H1 (cell line): ENCODE results near the gene SPATS2L. TPM values are rescaled to one million over a fixed set of nuclear protein-coding genes. Genes with fewer than 3 reads are reported as not detected.

Experiments used
- CTCF ChIA-PET: fragments of 300-600 bp; sonication (Branson Sonifier 250); formaldehyde crosslinking; loops from one replicate; lab custom pipeline; 2021; ENCODE audit not compliant: partially characterized antibody; lab: Charles Lee
- POLR2A ChIA-PET: fragments of 300-600 bp; sonication (Branson Sonifier 250); formaldehyde crosslinking; loops from one replicate; lab custom pipeline; 2021; ENCODE audit warnings: inconsistent platforms; ENCODE audit not compliant: partially characterized antibody; lab: Charles Lee
- DNase-seq, 2 experiments: peaks; one replicate each; pipeline versions ENCODE4 v3.0.0 to v3.0.0-alpha.2; 2010 to 2022; ENCODE audit warnings: low spot score in 2 of 2, low read depth in 1 of 2, mixed read lengths in 1 of 2
- FAIRE-seq: peaks from 2 replicates; lab custom pipeline; 2011; peaks lifted over from hg19 to GRCh38; lab: Jason Lieb, UNC
- H2AFZ ChIP-seq: 2 replicates; pipeline ENCODE4 v1.8.1; 2012; ENCODE audit warnings: low read length, inconsistent platforms
- H2AK5ac ChIP-seq: 2 replicates; pipeline ENCODE4 v1.6.1; 2013; ENCODE audit warnings: low read depth, low read length
- H2BK120ac ChIP-seq: replicated peaks from 2 replicates; pipeline ENCODE3; 2013; ENCODE audit warnings: low read depth, low read length, inconsistent platforms
- H2BK12ac ChIP-seq: 2 replicates; pipeline ENCODE4 v1.6.1; 2013; ENCODE audit warnings: low read depth, low read length
- H2BK15ac ChIP-seq: 2 replicates; pipeline ENCODE4 v1.6.1; 2013; ENCODE audit warnings: low read length
- H2BK20ac ChIP-seq: 2 replicates; pipeline ENCODE4 v1.6.1; 2013; ENCODE audit warnings: low read length
- H2BK5ac ChIP-seq: 2 replicates; pipeline ENCODE4 v1.6.1; 2013; ENCODE audit warnings: low read depth, low read length
- H3K14ac ChIP-seq: 2 replicates; pipeline ENCODE4 v1.6.1; 2013; ENCODE audit warnings: inconsistent platforms; ENCODE audit not compliant: insufficient read length
- H3K18ac ChIP-seq: 2 replicates; pipeline ENCODE4 v1.6.1; 2013; ENCODE audit warnings: low read length; ENCODE audit errors: extremely low read depth
- H3K23ac ChIP-seq: 2 replicates; pipeline ENCODE4 v1.6.1; 2013; ENCODE audit warnings: inconsistent platforms; ENCODE audit not compliant: insufficient read length
- H3K23me2 ChIP-seq: 2 replicates; pipeline ENCODE4 v1.6.1; 2013; ENCODE audit warnings: low read depth, low read length
- H3K27ac ChIP-seq: 2 replicates; pipeline ENCODE4 v1.6.1; 2011; ENCODE audit warnings: low read depth, low read length, inconsistent platforms
- H3K27me3 ChIP-seq, 4 experiments: replicated peaks in 1 of 4; 1 replicate in 1 of 4; 2 replicates in 3 of 4; pipeline versions ENCODE4 v1.6.1 to v1.8.1; 2011 to 2013; ENCODE audit warnings: low read length in 3 of 4, mild to moderate bottlenecking in 3 of 4, inconsistent platforms in 2 of 4, mixed read lengths in 2 of 4, moderate library complexity in 1 of 4; ENCODE audit not compliant: control insufficient read depth in 3 of 4, insufficient read depth in 3 of 4; ENCODE audit errors: extremely low read depth in 1 of 4
- H3K36me3 ChIP-seq, 4 experiments: 2 replicates each; pipeline versions ENCODE4 v1.6.1 to v1.8.1; 2011 to 2013; ENCODE audit warnings: mild to moderate bottlenecking in 4 of 4, low read length in 3 of 4, moderate library complexity in 2 of 4, control low read depth in 1 of 4, inconsistent platforms in 1 of 4; ENCODE audit not compliant: insufficient read depth in 4 of 4, control insufficient read depth in 2 of 4
- H3K4ac ChIP-seq: replicated peaks from 2 replicates; pipeline ENCODE3; 2013; ENCODE audit warnings: low read length, low read depth, mixed read lengths, inconsistent platforms; ENCODE audit not compliant: insufficient read length
- H3K4me1 ChIP-seq, 4 experiments: replicated peaks in 1 of 4; 1 replicate in 1 of 4; 2 replicates in 3 of 4; pipeline versions ENCODE4 v1.6.1 to v1.8.1; 2011 to 2013; ENCODE audit warnings: low read length in 3 of 4, inconsistent platforms in 2 of 4, mixed read lengths in 1 of 4; ENCODE audit not compliant: insufficient read depth in 4 of 4, control insufficient read depth in 3 of 4
- H3K4me2 ChIP-seq, 2 experiments: 2 replicates each; pipeline versions ENCODE4 v1.6.1 to v1.8.1; 2011 to 2013; ENCODE audit warnings: low read depth in 2 of 2, low read length in 2 of 2, control low read depth in 1 of 2, inconsistent platforms in 1 of 2, mild to moderate bottlenecking in 1 of 2; ENCODE audit not compliant: insufficient read depth in 1 of 2
- H3K4me3 ChIP-seq, 4 experiments: fragments of 200-600, 300-600 bp in 1 of 4; sonication (generic), shearing (Covaris generic), sonication (Bioruptor Twin) in 1 of 4; 2 replicates each; pipeline versions ENCODE4 v1.5.1 to v1.8.1; 2011 to 2016; ENCODE audit warnings: low read length in 4 of 4, low read depth in 3 of 4, control low read depth in 2 of 4, inconsistent platforms in 2 of 4, mild to moderate bottlenecking in 2 of 4, mixed read lengths in 1 of 4, moderate library complexity in 1 of 4; ENCODE audit not compliant: insufficient read depth in 2 of 4; ENCODE audit errors: extremely low read depth in 1 of 4
- H3K56ac ChIP-seq: replicated peaks from 2 replicates; pipeline ENCODE3; 2013; ENCODE audit warnings: low read depth, mild to moderate bottlenecking, mixed read lengths, low read length, inconsistent platforms; ENCODE audit not compliant: insufficient read length
- H3K79me1 ChIP-seq: 2 replicates; pipeline ENCODE4 v1.6.1; 2013; ENCODE audit warnings: low read depth, low read length, control low read depth
- H3K79me2 ChIP-seq, 2 experiments: 2 replicates each; pipeline versions ENCODE4 v1.6.1 to v1.8.1; 2012 to 2013; ENCODE audit warnings: low read length in 2 of 2, mild to moderate bottlenecking in 2 of 2, inconsistent platforms in 1 of 2; ENCODE audit not compliant: insufficient read depth in 2 of 2, control insufficient read depth in 1 of 2
- H3K9ac ChIP-seq, 4 experiments: replicated peaks in 1 of 4; 1 replicate in 1 of 4; 2 replicates in 3 of 4; pipeline versions ENCODE4 v1.6.1 to v1.8.1; 2011 to 2013; ENCODE audit warnings: low read depth in 3 of 4, low read length in 3 of 4, control low read depth in 2 of 4, mild to moderate bottlenecking in 2 of 4, moderate library complexity in 2 of 4, inconsistent platforms in 1 of 4; ENCODE audit errors: extremely low read depth in 1 of 4
- H3K9me3 ChIP-seq, 2 experiments: 2 replicates each; pipeline versions ENCODE4 v1.6.1 to v1.8.1; 2012 to 2013; ENCODE audit warnings: mild to moderate bottlenecking in 2 of 2, moderate library complexity in 2 of 2, control low read depth in 1 of 2, inconsistent platforms in 1 of 2, low read depth in 1 of 2, low read length in 1 of 2, mixed read lengths in 1 of 2; ENCODE audit not compliant: insufficient read depth in 2 of 2
- H4K20me1 ChIP-seq, 2 experiments: replicated peaks in 1 of 2; 2 replicates each; pipeline versions ENCODE3 to v1.8.1; 2011 to 2013; ENCODE audit warnings: inconsistent platforms in 2 of 2, low read length in 2 of 2, mild to moderate bottlenecking in 1 of 2; ENCODE audit not compliant: insufficient read depth in 2 of 2, control insufficient read depth in 1 of 2
- H4K5ac ChIP-seq: 2 replicates; pipeline ENCODE4 v1.6.1; 2013; ENCODE audit warnings: low read length, low read depth, mixed read lengths, inconsistent platforms; ENCODE audit not compliant: insufficient read length
- H4K8ac ChIP-seq: 2 replicates; pipeline ENCODE4 v1.8.0; 2013; ENCODE audit warnings: mild to moderate bottlenecking, moderate library complexity, low read length, inconsistent platforms; ENCODE audit not compliant: insufficient read depth; ENCODE audit errors: extremely low read depth
- H4K91ac ChIP-seq: replicated peaks from 2 replicates; pipeline ENCODE3; 2013; ENCODE audit warnings: low read length, mixed read lengths, inconsistent platforms; ENCODE audit not compliant: insufficient read length
- ATF3 ChIP-seq: IDR thresholded peaks from 2 replicates; pipeline ENCODE4 v1.6.1; 2011; ENCODE audit warnings: low read depth, mild to moderate bottlenecking, low read length; ENCODE audit not compliant: insufficient read depth
- BACH1 ChIP-seq: IDR thresholded peaks from 2 replicates; pipeline ENCODE4 v1.6.1; 2012; ENCODE audit warnings: low read length, improper control_type of control experiment
- CBX8 ChIP-seq: fragments of 300-800, 300-1000 bp; sonication (generic); IDR thresholded peaks from 2 replicates; pipeline ENCODE4 v1.7.1; 2016; ENCODE audit warnings: low read depth, low read length, borderline replicate concordance
- CEBPB ChIP-seq: IDR thresholded peaks from 2 replicates; pipeline ENCODE4 v1.6.1; 2012; ENCODE audit warnings: low read depth, low read length
- CTBP2 ChIP-seq: IDR thresholded peaks from 2 replicates; pipeline ENCODE4 v1.7.0; 2011; ENCODE audit warnings: borderline replicate concordance, mild to moderate bottlenecking, moderate library complexity, mixed read lengths, low read length; ENCODE audit not compliant: insufficient read depth, insufficient read length
- GABPA ChIP-seq: IDR thresholded peaks from 2 replicates; pipeline ENCODE4 v1.6.1; 2011; ENCODE audit warnings: mild to moderate bottlenecking, low read length, moderate library complexity, borderline replicate concordance; ENCODE audit not compliant: insufficient read depth
- JUN ChIP-seq: IDR thresholded peaks from 2 replicates; pipeline ENCODE4 v1.6.1; 2011; ENCODE audit warnings: low read depth, mild to moderate bottlenecking, improper control_type of control experiment, low read length
- JUND ChIP-seq: IDR thresholded peaks from 2 replicates; pipeline ENCODE4 v1.6.1; 2011; ENCODE audit warnings: mild to moderate bottlenecking, improper control_type of control experiment, low read length
- NANOG ChIP-seq: IDR thresholded peaks from 2 replicates; pipeline ENCODE4 v1.6.1; 2011; ENCODE audit warnings: low read length, low read depth, mild to moderate bottlenecking, inconsistent platforms; ENCODE audit not compliant: insufficient read depth, poor library complexity, severe bottlenecking
- RFX5 ChIP-seq: IDR thresholded peaks from 2 replicates; pipeline ENCODE4 v1.6.1; 2011; ENCODE audit warnings: low read depth, low read length, improper control_type of control experiment, borderline replicate concordance
- SP1 ChIP-seq: IDR thresholded peaks from 2 replicates; pipeline ENCODE4 v1.6.1; 2011; ENCODE audit warnings: low read depth, low read length
- SP4 ChIP-seq: IDR thresholded peaks from 2 replicates; pipeline ENCODE4 v1.6.1; 2012; ENCODE audit warnings: low read length, inconsistent platforms
- TAF1 ChIP-seq: IDR thresholded peaks from 2 replicates; pipeline ENCODE4 v1.6.1; 2011; ENCODE audit warnings: mild to moderate bottlenecking, low read depth, low read length
- TBP ChIP-seq: IDR thresholded peaks from 2 replicates; pipeline ENCODE4 v1.6.1; 2011; ENCODE audit warnings: low read depth, low read length, improper control_type of control experiment
- YY1 ChIP-seq: IDR thresholded peaks from 2 replicates; pipeline ENCODE4 v1.6.1; 2011; ENCODE audit warnings: low read depth, mild to moderate bottlenecking, low read length
- WGBS, 2 experiments: shearing (Covaris generic) in 1 of 2; methylation state at CpG; one replicate each; pipeline versions ENCODE4 v1.1.6 to v1.1.7; 2013 to 2015; ENCODE audit warnings: low lambda C conversion rate in 2 of 2, mixed read lengths in 2 of 2, inconsistent platforms in 1 of 2, low coverage in 1 of 2, missing lambda C conversion rate in 1 of 2; ENCODE audit not compliant: insufficient replicate concordance in 2 of 2, insufficient coverage in 1 of 2, insufficient read length in 1 of 2; ENCODE audit errors: extremely low coverage in 1 of 2, missing lambda C conversion rate in 1 of 2; 5-methylcytosine and 5-hydroxymethylcytosine counted together
- polyA plus RNA-seq, 7 experiments: library from polyadenylated mRNA; depleted of rRNA in 3 of 7; stranded (reverse) in 5 of 7; unstranded in 2 of 7; fragments of >200 nt in 5 of 7; fragments of 200-250 nt in 2 of 7; gene quantifications; 1 replicate in 5 of 7; 2 replicates in 1 of 7; 4 replicates in 1 of 7; pipeline versions ENCODE4 v1.2.1 to v1.2.3, GENCODE V29; 2011 to 2013; ENCODE audit warnings: missing spikeins in 2 of 7, mixed read lengths in 2 of 7
- total RNA-seq: library from RNA; stranded (reverse); fragmentation: NEBNext Ultra II Directional; extraction: Animal tissue kit (Norgen Biotek cat#: 25700); gene quantifications from 2 replicates; pipeline ENCODE4 v1.2.1, GENCODE V29; 2021

SPATS2L gene
- total and polyA plus RNA-seq, 2 of the 8 experiments (the other 6 are each of a cell fraction or from before 2014, with no cell fraction given) = 67.3 to 189 TPM

- Histone ChIP-seq H4K20me1 (no peaks in the 10 kb centered on the region), H2BK12ac (no peak overlapping the region), H4K5ac (no peak overlapping the region), H3K56ac (no peak overlapping the region), H3K18ac (no peak overlapping the region), H3K4me3 (no peak overlapping the region), H2BK5ac (no peak overlapping the region), H3K9ac (no peak overlapping the region), H3K23ac (no peak overlapping the region), H4K8ac (no peak overlapping the region), H2BK120ac (no peak overlapping the region), H3K36me3 (no peaks in the 10 kb centered on the region), H2AFZ (no peak overlapping the region), H2BK20ac (no peak overlapping the region), H4K91ac (no peak overlapping the region), H2BK15ac (no peak overlapping the region), H2AK5ac (no peak overlapping the region), H3K27ac (no peak overlapping the region), H3K4me2 (no peak overlapping the region), H3K23me2 (no peaks in the 10 kb centered on the region), H3K27me3 (no peaks in the 10 kb centered on the region), H3K9me3 (peaks cover 6 to 10% of the 10 kb centered on the region in 2 experiments; a peak in 2 of 4 replicates), H3K79me2 (no peaks in the 10 kb centered on the region), H3K4ac (no peak overlapping the region), H3K79me1 (no peaks in the 10 kb centered on the region), H3K14ac (no peak overlapping the region), H3K4me1 (no peaks in the 10 kb centered on the region; a peak in 1 of 7 replicates)
- ChIA-PET POLR2A (interaction anchor here (1.2 kb wide), 1 partner anchor 12 kb away, joined by 4 read pairs; no protein-coding TSS in a partner anchor), CTCF (no interaction called here)
- DNase-seq (no peak), FAIRE-seq (no peak)
- WGBS, 2 experiments = 94% methylated on average over 2 of the region's 2 CpGs; no CpG with 5 or more reads in 1 of the 2 experiments
- TF ChIP-seq YY1 = no peak
- TF ChIP-seq TAF1 = no peak
- TF ChIP-seq SP4 = no peak
- no peak for TF ChIP-seq RFX5
- TF ChIP-seq JUN = no peak
- no peak for TF ChIP-seq NANOG
- no peak for TF ChIP-seq ATF3
- TF ChIP-seq GABPA = no peak
- no peak for TF ChIP-seq CBX8
- TF ChIP-seq JUND = no peak
- no peak for TF ChIP-seq CEBPB
- no peak for TF ChIP-seq SP1
- no peak for TF ChIP-seq BACH1
- TF ChIP-seq CTBP2 = no peak
- TF ChIP-seq TBP = no peak
Observed at GRCh38 chr2:200262047-200262446, 44.4 kb upstream of the SPATS2L start.
